ENCODE data around the gene DEXI.
"Not testable (repeated sequence)": the region's sequence is repeated elsewhere in the genome, so short reads cannot be mapped to it uniquely, and the experiment has no call there.

DEXI gene

GRCh38 chr16:10940501-10941079, 1.7 kb downstream of the DEXI start:
- DNase-seq: no peak

GRCh38 chr16:10939649-10940234, 2.5 kb downstream of the DEXI start:
- no peak for DNase-seq

DNA sequence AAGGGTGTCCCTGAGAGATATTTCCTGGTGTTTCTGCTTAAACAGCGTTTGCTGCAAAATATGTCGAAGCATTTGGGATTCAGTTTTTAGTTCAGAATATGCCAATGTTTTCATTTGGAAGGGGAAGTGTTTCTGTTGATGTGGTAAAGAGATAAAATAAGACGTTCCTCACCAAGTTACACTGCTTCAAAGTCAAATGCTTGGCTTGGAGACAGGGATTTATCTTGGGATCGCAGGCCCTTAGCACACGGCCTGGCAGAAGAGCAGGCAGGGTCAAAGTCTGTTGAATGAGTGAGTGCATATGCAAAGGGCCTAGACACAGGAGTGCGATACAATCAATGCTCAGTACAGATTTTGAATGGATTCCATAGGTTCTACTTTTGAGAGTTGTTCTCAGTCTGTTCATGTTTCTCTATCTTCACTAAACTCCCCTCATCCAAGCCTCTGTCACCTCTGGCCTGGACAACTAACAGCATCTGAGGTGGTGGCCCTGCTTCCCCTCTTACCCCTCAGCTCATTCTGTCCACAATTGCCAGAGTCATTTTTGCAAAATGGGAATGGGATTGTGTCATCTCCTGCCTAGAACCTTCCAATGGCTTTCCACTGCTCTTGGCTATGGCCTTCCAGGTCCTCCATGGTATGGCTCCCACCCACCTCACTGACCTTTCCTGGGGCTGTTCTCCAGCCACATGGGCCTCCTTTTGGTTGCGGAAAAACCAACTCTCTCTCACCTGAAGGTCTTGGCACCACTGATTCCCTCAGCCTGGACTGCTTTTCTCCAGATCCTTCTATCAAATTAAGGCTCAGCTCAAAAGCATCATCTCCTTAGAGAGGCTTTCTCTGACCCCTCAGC, 3.2 kb downstream of the DEXI start:
- no peak for DNase-seq

DNA sequence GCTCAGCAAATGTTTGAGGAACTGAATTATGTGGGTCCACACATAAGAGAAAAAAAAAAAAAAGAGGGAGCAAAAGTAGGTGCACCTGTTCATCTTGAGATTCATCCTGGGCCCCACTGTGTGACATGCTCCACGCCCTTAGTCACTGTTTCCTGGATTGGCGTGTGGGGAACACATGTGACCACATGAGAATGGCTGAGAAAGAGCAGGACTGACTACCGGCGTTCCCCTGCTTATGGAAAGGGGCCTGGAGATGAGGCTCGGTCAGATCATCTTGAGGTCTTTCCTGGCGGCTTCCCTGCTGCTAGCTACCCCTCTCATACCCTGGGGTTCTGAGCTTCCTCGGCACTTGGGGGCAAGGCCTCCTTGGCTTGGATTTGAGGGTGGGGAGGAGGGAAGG, 3.9 kb downstream of the DEXI start:
- peak in 1 of 2 donors; percentile 48 for DNase-seq

DNA sequence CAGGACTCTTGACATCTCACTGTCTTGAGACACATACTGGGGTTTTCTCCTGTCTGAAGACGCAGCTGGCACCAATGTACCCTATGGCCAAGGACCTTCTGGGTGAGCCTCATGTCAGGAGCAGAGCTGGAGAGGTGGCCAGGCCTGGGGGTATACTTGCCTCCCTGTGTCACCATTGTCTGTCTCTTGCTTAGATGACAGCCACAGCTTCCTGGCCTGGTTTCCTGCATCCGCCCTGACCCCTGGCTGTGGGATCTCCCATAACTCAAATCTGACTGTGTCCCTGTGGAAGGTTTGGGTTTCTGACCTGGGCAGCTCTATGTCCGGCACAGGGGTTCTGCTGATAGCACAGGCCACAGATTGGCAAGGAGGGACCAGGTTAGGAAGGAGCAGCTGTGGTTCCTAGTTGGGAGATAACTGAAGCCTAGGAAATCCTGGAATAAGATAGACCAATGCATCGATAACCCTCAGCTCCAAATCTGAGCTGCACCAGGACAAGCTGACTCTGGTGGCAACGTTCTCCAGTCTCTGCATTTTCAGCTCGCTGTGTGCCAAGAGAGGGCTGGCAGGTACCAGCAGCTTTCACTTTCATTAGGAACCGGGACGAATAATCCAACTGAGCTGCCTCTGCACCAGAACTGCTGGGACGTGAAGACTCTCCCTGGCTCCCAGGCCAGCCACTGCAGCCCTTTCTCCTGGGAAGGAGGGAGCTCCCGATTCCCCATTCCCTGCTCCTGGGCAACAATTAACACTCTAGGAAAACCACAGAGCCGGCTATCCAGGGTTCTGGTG, 5.0 kb downstream of the DEXI start:
- no peak for DNase-seq

DNA sequence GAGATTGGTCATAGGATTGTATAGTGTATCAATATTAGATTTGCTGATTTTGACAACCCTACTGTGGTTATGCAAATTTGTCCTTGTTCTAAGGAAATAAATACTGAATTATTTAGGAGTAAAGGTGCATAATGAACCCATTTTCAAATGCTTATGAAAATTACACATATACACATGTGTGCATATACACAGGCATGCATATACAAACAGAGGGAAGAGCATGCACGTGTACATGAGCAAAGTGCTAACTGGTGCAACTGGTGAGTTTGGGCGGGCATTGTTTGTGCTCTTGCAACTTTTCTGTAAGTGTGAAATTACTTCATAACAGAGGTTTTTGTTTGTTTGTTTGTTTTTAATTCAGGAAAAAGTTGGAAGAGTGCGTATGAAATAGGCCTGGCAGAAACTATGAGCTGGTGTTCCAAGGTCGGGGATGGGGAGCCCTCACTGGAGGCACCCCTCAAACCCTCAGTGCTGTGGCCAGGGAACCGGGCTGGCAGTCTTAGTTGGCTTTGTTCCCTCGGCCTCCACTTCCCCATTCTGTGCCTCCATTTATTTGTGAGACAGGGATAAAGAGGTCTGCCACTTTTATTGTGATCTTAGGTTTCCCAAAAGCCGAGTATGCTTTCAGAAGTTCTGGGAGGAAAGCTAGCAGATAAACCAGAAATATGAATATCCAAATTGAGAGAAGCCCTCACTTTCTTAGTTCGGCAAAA, 5.8 kb downstream of the DEXI start:
- DNase-seq: no peak

- no peak for DNase-seq
Measured at GRCh38 chr16:10935226-10935915, 6.9 kb downstream of the DEXI start.

GRCh38 chr16:10934325-10935107, 7.8 kb downstream of the DEXI start:
- no peak for DNase-seq

- DNase-seq: no peak
Measured at GRCh38 chr16:10933865-10934264, 8.4 kb downstream of the DEXI start.

DNA sequence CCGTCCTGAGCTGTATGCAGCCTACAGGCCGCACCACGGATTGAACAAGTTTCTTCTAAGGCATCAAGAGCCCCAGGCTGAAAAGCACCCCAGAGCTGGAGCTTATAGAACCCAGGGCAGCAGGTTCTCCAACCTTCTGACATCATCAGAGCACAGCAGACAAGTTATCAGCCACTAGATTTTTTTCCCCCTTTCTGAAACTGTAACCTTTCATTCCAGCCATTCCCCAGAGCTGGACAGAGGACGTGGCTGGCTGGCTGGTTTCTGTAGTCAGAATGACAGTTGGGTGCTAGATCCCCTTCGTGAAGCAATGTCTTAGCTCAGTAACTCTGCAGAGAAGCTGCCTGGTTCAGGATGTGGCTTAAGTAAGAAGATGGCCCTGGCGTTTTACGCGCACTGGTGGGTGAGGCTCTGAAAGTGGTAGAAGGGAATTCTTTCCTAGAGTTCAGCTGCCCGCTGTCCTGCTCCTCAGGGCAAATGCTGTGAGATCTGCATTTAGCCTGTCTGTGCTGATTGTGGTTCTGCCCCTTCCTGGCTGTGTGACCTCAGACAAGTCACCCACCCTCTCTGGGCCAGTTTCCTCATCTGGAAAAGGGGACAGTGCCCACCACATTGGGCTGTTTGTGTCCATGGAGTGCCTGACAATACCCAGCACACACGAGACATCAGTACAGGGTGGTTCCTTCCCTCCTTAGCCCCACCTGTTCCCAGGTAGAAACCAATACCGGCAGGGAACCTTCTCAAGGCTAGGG, 9.1 kb downstream of the DEXI start:
- no peak for DNase-seq

DNA sequence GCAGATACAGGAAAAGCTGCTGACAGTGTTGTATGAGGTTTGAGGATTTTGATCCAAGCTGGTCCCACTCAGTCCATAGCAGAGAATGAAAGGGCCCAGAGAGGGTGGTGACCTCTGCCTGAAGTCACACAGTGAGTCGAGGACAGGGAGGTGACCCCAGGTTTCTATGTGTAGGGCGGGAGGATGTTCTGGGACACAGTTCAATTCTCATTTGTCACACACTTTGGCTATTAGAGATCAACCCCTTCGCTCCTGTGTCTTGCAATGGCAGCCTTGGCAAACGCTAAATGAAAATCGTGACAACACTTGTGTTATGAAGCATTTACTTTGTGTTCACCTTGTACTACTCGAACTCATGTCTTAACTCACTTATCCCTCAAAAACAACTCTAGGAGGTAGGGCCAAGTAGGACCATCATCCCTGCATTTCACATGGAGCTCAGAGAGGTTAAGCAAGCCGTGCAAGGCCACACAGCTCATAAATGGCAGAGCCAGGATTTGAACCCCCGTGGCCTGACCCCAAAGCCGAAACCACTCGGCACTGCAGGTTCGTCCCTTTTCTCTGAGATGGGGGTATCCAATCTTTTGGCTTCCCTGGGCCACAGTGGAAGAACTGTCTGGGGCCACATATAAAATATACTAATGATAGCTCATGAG, 10.2 kb downstream of the DEXI start:
- no peak for DNase-seq

DNA sequence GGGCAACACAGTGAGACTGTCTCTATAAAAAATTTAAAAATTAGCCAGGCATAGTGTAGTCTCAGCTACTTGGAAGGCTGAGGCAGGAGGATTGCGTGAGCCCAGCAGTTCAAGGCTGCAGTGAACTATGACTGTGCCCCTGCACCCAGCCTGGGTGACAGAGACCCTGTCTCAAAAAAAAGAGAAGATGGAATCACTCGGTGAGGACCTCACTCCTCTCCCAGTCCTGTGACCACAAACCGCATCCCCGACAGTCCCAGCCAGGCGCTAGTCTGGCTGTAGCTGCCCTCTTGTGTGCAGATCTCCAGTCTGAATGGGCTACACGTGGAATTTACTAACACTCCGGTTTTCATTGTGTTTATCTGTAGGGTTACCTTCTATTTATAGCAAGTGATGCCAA, 11.1 kb downstream of the DEXI start:
- no peak for DNase-seq

DNA sequence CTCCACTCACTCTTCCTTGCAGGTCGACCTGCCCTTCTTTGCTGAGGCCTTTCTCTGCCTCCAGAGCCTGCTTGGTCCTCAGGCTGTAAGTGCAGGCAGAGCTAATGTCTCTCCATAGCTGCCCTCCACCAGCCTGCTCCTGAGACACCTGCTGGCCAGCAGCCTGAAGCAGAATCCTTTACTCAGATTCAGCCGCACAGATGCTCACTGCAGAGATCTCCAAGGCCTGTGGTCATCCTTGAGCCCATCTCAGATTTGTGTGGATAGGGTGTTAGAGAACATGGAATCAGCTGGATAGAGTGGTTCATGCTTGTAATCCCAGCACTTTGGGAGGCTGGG, 11.5 kb downstream of the DEXI start:
- no peak for DNase-seq

GRCh38 chr16:10929853-10930754, 12.2 kb downstream of the DEXI start:
- DNase-seq: no peak

- DNase-seq: not testable (repeated sequence)
Measured at GRCh38 chr16:10929097-10929496, 13.2 kb downstream of the DEXI start.

- no peak for DNase-seq
Measured at GRCh38 chr16:10927497-10928112, 14.7 kb downstream of the DEXI start.

DNA sequence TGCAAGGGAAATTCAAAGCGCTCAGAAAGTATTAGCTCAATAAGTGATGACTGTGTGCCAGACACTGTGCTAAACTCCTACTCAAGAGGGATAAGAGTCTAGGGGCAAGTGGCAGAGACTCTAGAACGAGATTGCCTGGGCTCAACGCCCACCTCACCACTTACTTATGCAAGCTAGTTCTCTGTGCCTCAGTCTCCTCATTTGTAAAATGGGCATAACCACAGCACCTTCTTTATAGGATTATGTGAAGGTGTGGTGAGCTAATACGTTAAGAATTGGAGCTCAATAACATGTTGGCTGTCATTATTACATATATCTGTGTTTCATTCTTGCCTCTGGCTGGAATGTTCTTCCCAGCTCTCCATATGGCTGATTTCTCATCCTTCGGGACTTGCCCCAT, 15.4 kb downstream of the DEXI start:
- DNase-seq: no peak

DNA sequence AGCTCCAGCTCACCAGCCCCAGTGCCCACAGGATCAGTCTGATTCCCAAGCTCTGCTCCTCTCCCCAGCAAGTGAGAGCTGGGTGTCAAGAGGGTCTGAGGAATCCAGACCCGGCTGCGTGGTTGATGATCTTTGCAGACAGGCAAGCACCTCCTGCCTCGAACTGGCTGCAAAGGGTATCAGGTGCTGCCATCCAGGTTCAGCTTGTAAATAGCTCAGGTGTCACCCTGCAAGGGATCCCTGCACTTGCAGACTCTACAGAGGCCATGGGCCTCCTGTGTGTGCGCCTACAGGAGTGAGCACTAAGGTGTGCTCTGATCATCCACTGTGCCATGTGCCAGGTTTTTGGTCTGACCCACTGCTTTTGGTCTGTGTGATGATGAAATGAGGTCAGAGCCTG, 16.2 kb downstream of the DEXI start:
- DNase-seq: no peak

GRCh38 chr16:10925285-10925684, 17.0 kb downstream of the DEXI start:
- DNase-seq: not testable (repeated sequence)
